ENCODE measurements around the gene KRT86. TPM values are rescaled to one million over a fixed set of nuclear protein-coding genes. Genes with fewer than 3 reads are reported as not detected.

Gene KRT86
- polyA plus RNA-seq, 1 of the 3 experiments (the other 2 are of a cell fraction) = 0.56 TPM

DNA sequence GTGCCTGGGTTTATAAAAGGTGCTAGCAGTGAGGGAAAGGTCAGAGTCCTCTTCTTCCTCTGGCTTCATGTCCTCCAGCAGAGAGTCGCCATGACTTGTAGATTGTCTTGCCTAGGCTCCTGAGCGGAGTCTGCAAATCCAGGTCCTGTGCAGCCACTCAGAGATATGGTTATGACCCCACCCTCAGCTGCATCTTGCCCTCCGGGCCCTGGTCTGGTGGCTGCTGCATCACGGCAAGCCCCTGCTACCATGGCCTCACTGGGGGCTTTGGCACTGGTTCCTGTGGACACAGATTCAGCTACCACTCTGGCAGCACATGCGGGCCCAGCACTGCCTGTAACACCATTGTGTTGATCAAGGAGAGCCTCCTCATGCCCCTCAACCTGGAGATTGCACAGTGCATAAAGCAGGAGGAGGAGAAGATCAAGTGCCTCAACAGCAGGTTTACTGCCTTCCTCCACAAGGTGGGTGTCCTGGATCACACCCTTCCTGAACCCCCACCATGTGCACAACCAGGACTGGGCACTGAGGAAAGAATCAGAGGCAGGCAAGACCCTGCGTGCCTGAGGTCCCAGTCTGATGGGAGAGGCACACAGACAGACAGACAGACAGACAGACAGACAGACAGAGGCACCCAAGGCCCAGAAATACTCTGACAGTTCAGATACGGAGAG is 10.5 kb upstream of the KRT86 start:
- no peak overlapping the region for H3K9ac ChIP-seq
- no peaks in the 10 kb centered on the region for H3K9me3 ChIP-seq
- peaks cover 7% of the 10 kb centered on the region for H3F3A ChIP-seq (replicated peaks; ENCODE audit: insufficient read depth)
- WGBS (ENCODE audit: low lambda C conversion rate) = 82% methylated on average over 6 of the region's 7 CpGs
- CTCF ChIA-PET = interaction anchor here (0.9 to 8.9 kb wide), 5 partner anchors 14 to 107 kb away, joined by 3 to 80 read pairs (median 7); partner anchors contain the start of gene KRT86
- H3K36me3 ChIP-seq (replicated peaks in 1 of 2; ENCODE audit: control insufficient read depth in 1 of 2, insufficient read depth in 2 of 2, low read length in 1 of 2) = no peaks in the 10 kb centered on the region
- DNase-seq = no peak
- H3K79me2 ChIP-seq (ENCODE audit: insufficient read depth) = no peaks in the 10 kb centered on the region
- no peak overlapping the region for H3K4me3 ChIP-seq (ENCODE audit: low read depth in 2 of 2, low read length in 1 of 2)
- TF ChIP-seq, protein P1, sequence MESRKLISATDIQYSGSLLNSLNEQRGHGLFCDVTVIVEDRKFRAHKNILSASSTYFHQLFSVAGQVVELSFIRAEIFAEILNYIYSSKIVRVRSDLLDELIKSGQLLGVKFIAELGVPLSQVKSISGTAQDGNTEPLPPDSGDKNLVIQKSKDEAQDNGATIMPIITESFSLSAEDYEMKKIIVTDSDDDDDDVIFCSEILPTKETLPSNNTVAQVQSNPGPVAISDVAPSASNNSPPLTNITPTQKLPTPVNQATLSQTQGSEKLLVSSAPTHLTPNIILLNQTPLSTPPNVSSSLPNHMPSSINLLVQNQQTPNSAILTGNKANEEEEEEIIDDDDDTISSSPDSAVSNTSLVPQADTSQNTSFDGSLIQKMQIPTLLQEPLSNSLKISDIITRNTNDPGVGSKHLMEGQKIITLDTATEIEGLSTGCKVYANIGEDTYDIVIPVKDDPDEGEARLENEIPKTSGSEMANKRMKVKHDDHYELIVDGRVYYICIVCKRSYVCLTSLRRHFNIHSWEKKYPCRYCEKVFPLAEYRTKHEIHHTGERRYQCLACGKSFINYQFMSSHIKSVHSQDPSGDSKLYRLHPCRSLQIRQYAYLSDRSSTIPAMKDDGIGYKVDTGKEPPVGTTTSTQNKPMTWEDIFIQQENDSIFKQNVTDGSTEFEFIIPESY (IDR thresholded peaks at IDR 0.05; ENCODE audit: borderline replicate concordance, low read depth) = no peak
- no peak for TF ChIP-seq RCOR1 (IDR thresholded peaks at IDR 0.05; ENCODE audit: low read length)
- H3K4me2 ChIP-seq = no peak overlapping the region
- H3K9me2 ChIP-seq = no peaks in the 10 kb centered on the region
- no peaks in the 10 kb centered on the region for H4K20me1 ChIP-seq (ENCODE audit: insufficient read depth)
- no peak overlapping the region for H3K27ac ChIP-seq (ENCODE audit: low read depth in 2 of 2, low read length in 1 of 2)
- POLR2A ChIA-PET = no interaction called here
- H2AFZ ChIP-seq (ENCODE audit: low read depth) = no peak overlapping the region
- H3K4me1 ChIP-seq (ENCODE audit: control insufficient read depth in 1 of 2, insufficient read depth in 2 of 2, low read depth in 1 of 2, low read length in 1 of 2) = peaks cover 0 to 16% of the 10 kb centered on the region in 2 experiments; a peak in 2 of 4 replicates
- no peaks in the 10 kb centered on the region for H3K27me3 ChIP-seq (ENCODE audit: insufficient read depth)

DNA sequence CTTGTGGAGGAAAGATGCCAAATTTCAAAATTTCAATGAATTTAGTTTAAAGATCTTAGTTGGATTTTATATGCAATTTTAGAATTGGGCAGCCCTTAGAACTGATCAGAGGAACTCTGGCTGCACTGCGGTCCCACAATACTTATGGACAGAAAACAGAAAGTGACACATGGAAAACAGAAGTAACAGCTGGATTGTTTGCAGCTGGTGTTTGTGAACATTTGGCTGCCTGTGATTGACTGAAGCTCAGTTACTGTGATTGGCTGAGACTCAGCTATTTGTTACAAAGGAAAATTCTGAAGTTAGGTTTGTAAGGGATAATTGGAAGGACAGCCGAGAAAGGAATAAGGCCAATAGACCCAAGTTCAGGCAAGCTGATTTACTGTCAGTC is 10.0 kb upstream of the KRT86 start:
- Histone ChIP-seq H2AFZ (ENCODE audit: low read depth) (no peak overlapping the region), H3K4me2 (no peak overlapping the region), H3K4me1 (ENCODE audit: control insufficient read depth in 1 of 2, insufficient read depth in 2 of 2, low read depth in 1 of 2, low read length in 1 of 2) (peaks cover 0 to 16% of the 10 kb centered on the region in 2 experiments; a peak in 2 of 4 replicates), H3K9me2 (no peaks in the 10 kb centered on the region), H3K4me3 (ENCODE audit: low read depth in 2 of 2, low read length in 1 of 2) (no peak overlapping the region), H3K36me3 (replicated peaks in 1 of 2; ENCODE audit: control insufficient read depth in 1 of 2, insufficient read depth in 2 of 2, low read length in 1 of 2) (no peaks in the 10 kb centered on the region), H3K27me3 (ENCODE audit: insufficient read depth) (no peaks in the 10 kb centered on the region), H3F3A (replicated peaks; ENCODE audit: insufficient read depth) (peaks cover 7% of the 10 kb centered on the region), H3K27ac (ENCODE audit: low read depth in 2 of 2, low read length in 1 of 2) (no peak overlapping the region), H3K9ac (no peak overlapping the region), H3K9me3 (no peaks in the 10 kb centered on the region), H3K79me2 (ENCODE audit: insufficient read depth) (no peaks in the 10 kb centered on the region), H4K20me1 (ENCODE audit: insufficient read depth) (no peaks in the 10 kb centered on the region)
- no peak for DNase-seq
- ChIA-PET POLR2A (no interaction called here), CTCF (interaction anchor here (0.9 to 8.9 kb wide), 4 partner anchors 14 to 107 kb away, joined by 3 to 80 read pairs (median 5); partner anchors contain the start of gene KRT86)
- WGBS (ENCODE audit: low lambda C conversion rate) = 85% methylated on average over 2 of the region's 2 CpGs
- TF ChIP-seq, protein P2, sequence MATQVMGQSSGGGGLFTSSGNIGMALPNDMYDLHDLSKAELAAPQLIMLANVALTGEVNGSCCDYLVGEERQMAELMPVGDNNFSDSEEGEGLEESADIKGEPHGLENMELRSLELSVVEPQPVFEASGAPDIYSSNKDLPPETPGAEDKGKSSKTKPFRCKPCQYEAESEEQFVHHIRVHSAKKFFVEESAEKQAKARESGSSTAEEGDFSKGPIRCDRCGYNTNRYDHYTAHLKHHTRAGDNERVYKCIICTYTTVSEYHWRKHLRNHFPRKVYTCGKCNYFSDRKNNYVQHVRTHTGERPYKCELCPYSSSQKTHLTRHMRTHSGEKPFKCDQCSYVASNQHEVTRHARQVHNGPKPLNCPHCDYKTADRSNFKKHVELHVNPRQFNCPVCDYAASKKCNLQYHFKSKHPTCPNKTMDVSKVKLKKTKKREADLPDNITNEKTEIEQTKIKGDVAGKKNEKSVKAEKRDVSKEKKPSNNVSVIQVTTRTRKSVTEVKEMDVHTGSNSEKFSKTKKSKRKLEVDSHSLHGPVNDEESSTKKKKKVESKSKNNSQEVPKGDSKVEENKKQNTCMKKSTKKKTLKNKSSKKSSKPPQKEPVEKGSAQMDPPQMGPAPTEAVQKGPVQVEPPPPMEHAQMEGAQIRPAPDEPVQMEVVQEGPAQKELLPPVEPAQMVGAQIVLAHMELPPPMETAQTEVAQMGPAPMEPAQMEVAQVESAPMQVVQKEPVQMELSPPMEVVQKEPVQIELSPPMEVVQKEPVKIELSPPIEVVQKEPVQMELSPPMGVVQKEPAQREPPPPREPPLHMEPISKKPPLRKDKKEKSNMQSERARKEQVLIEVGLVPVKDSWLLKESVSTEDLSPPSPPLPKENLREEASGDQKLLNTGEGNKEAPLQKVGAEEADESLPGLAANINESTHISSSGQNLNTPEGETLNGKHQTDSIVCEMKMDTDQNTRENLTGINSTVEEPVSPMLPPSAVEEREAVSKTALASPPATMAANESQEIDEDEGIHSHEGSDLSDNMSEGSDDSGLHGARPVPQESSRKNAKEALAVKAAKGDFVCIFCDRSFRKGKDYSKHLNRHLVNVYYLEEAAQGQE (IDR thresholded peaks at IDR 0.05; ENCODE audit: low read depth, low read length) = no peak
- no peak for TF ChIP-seq NRF1 (IDR thresholded peaks at IDR 0.05; ENCODE audit: low read depth, low read length)
- no peak for TF ChIP-seq SIN3A (IDR thresholded peaks at IDR 0.05; ENCODE audit: borderline replicate concordance, low read depth, low read length)
- no peak for TF ChIP-seq FOXM1 (IDR thresholded peaks at IDR 0.05; ENCODE audit: low read depth)
- TF ChIP-seq RFX5 (IDR thresholded peaks at IDR 0.05; ENCODE audit: low read length) = no peak
- TF ChIP-seq CHD2 (IDR thresholded peaks at IDR 0.05; ENCODE audit: low read length, partially characterized antibody) = no peak
- TF ChIP-seq, protein P3, sequence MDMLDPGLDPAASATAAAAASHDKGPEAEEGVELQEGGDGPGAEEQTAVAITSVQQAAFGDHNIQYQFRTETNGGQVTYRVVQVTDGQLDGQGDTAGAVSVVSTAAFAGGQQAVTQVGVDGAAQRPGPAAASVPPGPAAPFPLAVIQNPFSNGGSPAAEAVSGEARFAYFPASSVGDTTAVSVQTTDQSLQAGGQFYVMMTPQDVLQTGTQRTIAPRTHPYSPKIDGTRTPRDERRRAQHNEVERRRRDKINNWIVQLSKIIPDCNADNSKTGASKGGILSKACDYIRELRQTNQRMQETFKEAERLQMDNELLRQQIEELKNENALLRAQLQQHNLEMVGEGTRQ (IDR thresholded peaks at IDR 0.05; ENCODE audit: borderline replicate concordance, low read depth, low read length) = no peak
- no peak for TF ChIP-seq EP300 (IDR thresholded peaks at IDR 0.05; ENCODE audit: borderline replicate concordance in 1 of 2, low read depth in 1 of 2, low read length in 1 of 2)
- TF ChIP-seq, protein P4, sequence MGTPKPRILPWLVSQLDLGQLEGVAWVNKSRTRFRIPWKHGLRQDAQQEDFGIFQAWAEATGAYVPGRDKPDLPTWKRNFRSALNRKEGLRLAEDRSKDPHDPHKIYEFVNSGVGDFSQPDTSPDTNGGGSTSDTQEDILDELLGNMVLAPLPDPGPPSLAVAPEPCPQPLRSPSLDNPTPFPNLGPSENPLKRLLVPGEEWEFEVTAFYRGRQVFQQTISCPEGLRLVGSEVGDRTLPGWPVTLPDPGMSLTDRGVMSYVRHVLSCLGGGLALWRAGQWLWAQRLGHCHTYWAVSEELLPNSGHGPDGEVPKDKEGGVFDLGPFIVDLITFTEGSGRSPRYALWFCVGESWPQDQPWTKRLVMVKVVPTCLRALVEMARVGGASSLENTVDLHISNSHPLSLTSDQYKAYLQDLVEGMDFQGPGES (IDR thresholded peaks at IDR 0.05; ENCODE audit: low read depth, low read length) = no peak
- TF ChIP-seq, protein P5, sequence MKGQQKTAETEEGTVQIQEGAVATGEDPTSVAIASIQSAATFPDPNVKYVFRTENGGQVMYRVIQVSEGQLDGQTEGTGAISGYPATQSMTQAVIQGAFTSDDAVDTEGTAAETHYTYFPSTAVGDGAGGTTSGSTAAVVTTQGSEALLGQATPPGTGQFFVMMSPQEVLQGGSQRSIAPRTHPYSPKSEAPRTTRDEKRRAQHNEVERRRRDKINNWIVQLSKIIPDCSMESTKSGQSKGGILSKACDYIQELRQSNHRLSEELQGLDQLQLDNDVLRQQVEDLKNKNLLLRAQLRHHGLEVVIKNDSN (IDR thresholded peaks at IDR 0.05; ENCODE audit: borderline replicate concordance, low read depth) = no peak
- TF ChIP-seq RCOR1 (IDR thresholded peaks at IDR 0.05; ENCODE audit: low read length) = no peak
- no peak for TF ChIP-seq NFIC (IDR thresholded peaks at IDR 0.05; ENCODE audit: borderline replicate concordance)
- TF ChIP-seq RAD21 (IDR thresholded peaks at IDR 0.05; ENCODE audit: low read length) = no peak
- no peak for TF ChIP-seq FOSL2 (IDR thresholded peaks at IDR 0.05; ENCODE audit: borderline replicate concordance, low read depth)
- TF ChIP-seq TEAD4 (IDR thresholded peaks at IDR 0.05; ENCODE audit: borderline replicate concordance, insufficient read depth) = no peak
- no peak for TF ChIP-seq TCF12 (IDR thresholded peaks at IDR 0.05)
- TF ChIP-seq FOXJ3 (CRISPR knock-in tag; IDR thresholded peaks at IDR 0.05) = no peak
